Liver (tissue), 9 donors: ENCODE measurements around the gene MYB. TPM values are rescaled to one million over a fixed set of nuclear protein-coding genes. Genes with fewer than 3 reads are reported as not detected.

Source experiments
- DNase-seq: peaks from one replicate; pipeline ENCODE4 v3.0.0-alpha.2; 2017; ENCODE audit warnings: low spot score
- H3K27ac ChIP-seq, 2 donors: one replicate each; pipeline ENCODE4 v1.7.0; 2013; ENCODE audit warnings: inconsistent platforms in 2 of 2, low read length in 2 of 2, control low read depth in 1 of 2, low read depth in 1 of 2, mild to moderate bottlenecking in 1 of 2
- H3K27me3 ChIP-seq, 4 donors: one replicate each; pipeline versions ENCODE4 v1.6.1 to v1.7.0; 2013; ENCODE audit warnings: low read length in 3 of 4, inconsistent platforms in 1 of 4, mild to moderate bottlenecking in 1 of 4, moderate library complexity in 1 of 4; ENCODE audit not compliant: control insufficient read depth in 4 of 4, insufficient read depth in 4 of 4
- H3K36me3 ChIP-seq, 4 donors: one replicate each; pipeline versions ENCODE4 v1.6.1 to v1.7.0; 2013; ENCODE audit warnings: low read length in 3 of 4, mild to moderate bottlenecking in 3 of 4, low read depth in 1 of 4, moderate library complexity in 1 of 4; ENCODE audit not compliant: control insufficient read depth in 4 of 4, insufficient read depth in 3 of 4
- H3K4me1 ChIP-seq, 4 donors: one replicate each; pipeline versions ENCODE4 v1.6.1 to v1.7.0; 2013; ENCODE audit warnings: low read length in 3 of 4, mild to moderate bottlenecking in 3 of 4, moderate library complexity in 1 of 4; ENCODE audit not compliant: control insufficient read depth in 4 of 4, insufficient read depth in 4 of 4
- H3K4me3 ChIP-seq, 3 donors: one replicate each; pipeline versions ENCODE4 v1.6.1 to v1.7.0; 2013; ENCODE audit warnings: low read length in 3 of 3, control low read depth in 1 of 3, low read depth in 1 of 3, mild to moderate bottlenecking in 1 of 3
- H3K9ac ChIP-seq, 2 donors: one replicate each; pipeline ENCODE4 v1.7.0; 2013; ENCODE audit warnings: low read length in 2 of 2, mild to moderate bottlenecking in 2 of 2, moderate library complexity in 2 of 2, control low read depth in 1 of 2, low read depth in 1 of 2
- H3K9me3 ChIP-seq, 4 donors: one replicate each; pipeline versions ENCODE4 v1.6.1 to v1.7.0; 2013; ENCODE audit warnings: low read length in 3 of 4; ENCODE audit not compliant: control insufficient read depth in 4 of 4
- ATF3 ChIP-seq: IDR thresholded peaks from 2 replicates; pipeline ENCODE4 v1.6.1; 2016; ENCODE audit warnings: antibody characterized with exemption
- CTCF ChIP-seq: fragments of 150-350 bp; IDR thresholded peaks from 2 replicates; pipeline ENCODE4 v1.5.1; 2017; ENCODE audit warnings: improper control_type of control experiment, low read depth, low read length; ENCODE audit not compliant: missing input control
- EGR1 ChIP-seq, 2 donors: IDR thresholded peaks; 2 replicates each; pipeline ENCODE4 v1.6.1; 2016 to 2018; ENCODE audit warnings: antibody characterized with exemption in 2 of 2, low read depth in 2 of 2
- FOXA1 ChIP-seq: IDR thresholded peaks from 2 replicates; pipeline ENCODE4 v1.6.1; 2016; ENCODE audit warnings: antibody characterized with exemption
- FOXA2 ChIP-seq: IDR thresholded peaks from 2 replicates; pipeline ENCODE4 v1.6.1; 2016; ENCODE audit warnings: antibody characterized with exemption
- GABPA ChIP-seq, 2 donors: IDR thresholded peaks in 1 of 2; conservative IDR thresholded peaks in 1 of 2; 2 replicates each; pipeline ENCODE4 v1.6.1; 2016; ENCODE audit warnings: antibody characterized with exemption in 2 of 2, mild to moderate bottlenecking in 1 of 2, moderate library complexity in 1 of 2
- HNF4A ChIP-seq, 2 donors: conservative IDR thresholded peaks; 2 replicates each; pipeline ENCODE4 v1.6.1; 2016; ENCODE audit warnings: antibody characterized with exemption in 2 of 2, mild to moderate bottlenecking in 2 of 2
- HNF4G ChIP-seq: IDR thresholded peaks from 2 replicates; pipeline ENCODE4 v1.6.1; 2016; ENCODE audit warnings: antibody characterized with exemption
- JUND ChIP-seq, 2 donors: IDR thresholded peaks; 2 replicates each; pipeline ENCODE4 v1.6.1; 2016; ENCODE audit warnings: antibody characterized with exemption in 2 of 2
- NR2F2 ChIP-seq: IDR thresholded peaks from 2 replicates; pipeline ENCODE4 v1.6.1; 2016; ENCODE audit warnings: antibody characterized with exemption
- RAD21 ChIP-seq, 2 donors: IDR thresholded peaks; 2 replicates each; pipeline ENCODE4 v1.6.1; 2016; ENCODE audit warnings: antibody characterized with exemption in 2 of 2, mild to moderate bottlenecking in 2 of 2
- REST ChIP-seq: IDR thresholded peaks from 2 replicates; pipeline ENCODE4 v1.6.1; 2016; ENCODE audit warnings: antibody characterized with exemption, mild to moderate bottlenecking
- RXRA ChIP-seq, 2 donors: IDR thresholded peaks; 2 replicates each; pipeline ENCODE4 v1.6.1; 2017 to 2018; ENCODE audit warnings: antibody characterized with exemption in 2 of 2, mild to moderate bottlenecking in 1 of 2
- SP1 ChIP-seq: IDR thresholded peaks from 2 replicates; pipeline ENCODE4 v1.6.1; 2018; ENCODE audit warnings: antibody characterized with exemption, mild to moderate bottlenecking
- TAF1 ChIP-seq: conservative IDR thresholded peaks from 2 replicates; pipeline ENCODE4 v1.6.1; 2016; ENCODE audit warnings: antibody characterized with exemption, mild to moderate bottlenecking
- YY1 ChIP-seq: IDR thresholded peaks from 2 replicates; pipeline ENCODE4 v1.6.1; 2016; ENCODE audit warnings: antibody characterized with exemption, mild to moderate bottlenecking
- ZBTB33 ChIP-seq: IDR thresholded peaks from 2 replicates; pipeline ENCODE4 v1.6.1; 2016; ENCODE audit warnings: antibody characterized with exemption
- polyA plus RNA-seq, 2 donors: library from polyadenylated mRNA; stranded (reverse) in 1 of 2; unstranded in 1 of 2; fragments of 200-250 nt in 1 of 2; fragments of >200 nt in 1 of 2; fragmentation: Nextera tagmentation in 1 of 2; extraction: Ambion mirVana in 1 of 2; gene quantifications; one replicate each; pipeline versions ENCODE4 v1.2.1 to v1.2.3, GENCODE V29; 2013 to 2015
- total RNA-seq, 2 donors: library from RNA; depleted of rRNA; stranded (reverse); fragments of >200 nt; gene quantifications; one replicate each; pipeline ENCODE4 v1.2.3, GENCODE V29; 2014
- TF ChIP-seq, protein P1 (sequence below): IDR thresholded peaks from 2 replicates; pipeline ENCODE4 v1.6.1; 2016; ENCODE audit warnings: antibody characterized with exemption
- donor health status: healthy.
- donor health status: healthy.
- donor health status: healthy.
- donor health status: healthy.
- donor health status: healthy.

The MYB gene
- total and polyA plus RNA-seq, 4 donors, result 0.08 to 19.8 (median 0.11) TPM

DNA sequence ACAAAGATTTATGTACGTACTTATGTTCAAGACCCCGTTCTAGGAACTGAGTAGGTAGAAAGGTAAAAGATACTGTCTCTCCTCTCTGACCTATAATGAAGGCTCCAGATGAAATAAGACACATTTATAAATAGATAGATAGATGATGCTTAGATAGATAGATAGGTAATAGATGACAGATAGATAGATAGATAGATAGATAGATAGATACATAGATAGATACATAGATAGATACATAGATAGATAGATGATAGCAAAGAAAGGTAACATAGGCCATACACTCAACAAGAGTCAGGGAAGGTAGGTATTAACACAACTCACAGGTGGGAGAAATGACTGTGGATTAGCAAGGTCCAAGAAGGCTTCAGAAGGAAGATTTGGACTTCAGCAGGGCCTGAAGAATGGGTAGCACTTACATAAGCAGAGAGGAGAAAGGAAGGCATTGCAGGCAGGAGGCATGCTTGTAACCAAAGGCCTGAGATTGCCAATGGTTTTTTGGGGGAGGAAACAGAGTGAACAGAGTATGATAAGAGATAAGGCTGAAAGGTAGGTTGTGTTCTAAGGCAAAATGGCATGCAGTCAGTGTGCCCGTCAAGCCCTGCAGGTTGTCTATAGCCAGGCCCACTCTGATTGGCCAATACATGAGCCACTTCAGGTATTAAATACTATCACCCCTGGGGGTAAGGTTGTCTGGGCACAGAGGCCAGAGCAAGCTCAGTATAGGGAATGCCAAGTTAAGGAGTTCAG lies 7.7 kb upstream of the MYB start (continued):
- TF ChIP-seq RXRA (IDR thresholded peaks at IDR 0.05), result no peak

- no peak for TF ChIP-seq YY1
- no peak for TF ChIP-seq JUND (IDR thresholded peaks at IDR 0.05)
- TF ChIP-seq TAF1, result no peak
- TF ChIP-seq FOXA2, result no peak
- TF ChIP-seq HNF4G, result no peak
- TF ChIP-seq SP1, result no peak
- TF ChIP-seq HNF4A (conservative IDR thresholded peaks at IDR 0.05), result no peak
- no peak for TF ChIP-seq ZBTB33
- no peak for TF ChIP-seq CTCF
- no peak for TF ChIP-seq RXRA (IDR thresholded peaks at IDR 0.05)
- no peak for TF ChIP-seq EGR1 (IDR thresholded peaks at IDR 0.05; ENCODE audit: low read depth in 2 of 2)
- TF ChIP-seq REST, result no peak
- no peak for TF ChIP-seq GABPA (IDR thresholded peaks at IDR 0.05 in 1 of 2, conservative IDR thresholded peaks at IDR 0.05 in 1 of 2)
- no peak for TF ChIP-seq NR2F2
- no peak for TF ChIP-seq ATF3
- TF ChIP-seq, protein P1, sequence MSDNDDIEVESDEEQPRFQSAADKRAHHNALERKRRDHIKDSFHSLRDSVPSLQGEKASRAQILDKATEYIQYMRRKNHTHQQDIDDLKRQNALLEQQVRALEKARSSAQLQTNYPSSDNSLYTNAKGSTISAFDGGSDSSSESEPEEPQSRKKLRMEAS, result no peak
- no peak for TF ChIP-seq RAD21 (IDR thresholded peaks at IDR 0.05)
- no peak for TF ChIP-seq FOXA1
- Histone ChIP-seq H3K36me3 (no peaks in the 10 kb centered on the region), H3K4me3 (no peak overlapping the region), H3K27ac (no peak overlapping the region), H3K9ac (no peak overlapping the region), H3K4me1 (no peaks in the 10 kb centered on the region), H3K9me3 (no peaks in the 10 kb centered on the region), H3K27me3 (no peaks in the 10 kb centered on the region)
- DNase-seq, result no peak
Observed at GRCh38 chr6:135173989-135174484, 7.1 kb upstream of the MYB start.
